ENCODE results near the gene SFSWAP. TPM values are rescaled to one million over a fixed set of nuclear protein-coding genes. Genes with fewer than 3 reads are reported as not detected.

SFSWAP gene
- total and polyA plus RNA-seq, 4 donors = 6.1 to 21.6 (median 10.1) TPM

- Histone ChIP-seq H3K36me3 (ENCODE audit: control insufficient read depth in 4 of 4, insufficient read depth in 3 of 4, low read depth in 1 of 4, low read length in 3 of 4) (peaks cover 8 to 57% (median 26%) of the 10 kb centered on the region in 4 donors), H3K4me3 (ENCODE audit: low read depth in 1 of 3, low read length in 3 of 3) (no peak overlapping the region), H3K9me3 (ENCODE audit: control insufficient read depth in 4 of 4, low read length in 3 of 4) (no peaks in the 10 kb centered on the region), H3K9ac (ENCODE audit: low read depth in 1 of 2, low read length in 2 of 2) (no peak overlapping the region), H3K27ac (ENCODE audit: low read depth in 1 of 2, low read length in 2 of 2) (no peak overlapping the region), H3K27me3 (ENCODE audit: control insufficient read depth in 4 of 4, insufficient read depth in 4 of 4, low read length in 3 of 4) (no peaks in the 10 kb centered on the region), H3K4me1 (ENCODE audit: control insufficient read depth in 4 of 4, insufficient read depth in 4 of 4, low read length in 3 of 4) (no peaks in the 10 kb centered on the region)
- TF ChIP-seq FOXA1 (IDR thresholded peaks at IDR 0.05) = no peak
- TF ChIP-seq ZBTB33 (IDR thresholded peaks at IDR 0.05) = no peak
- no peak for TF ChIP-seq EGR1 (IDR thresholded peaks at IDR 0.05; ENCODE audit: low read depth in 2 of 2)
- TF ChIP-seq REST (IDR thresholded peaks at IDR 0.05) = no peak
- TF ChIP-seq ATF3 (IDR thresholded peaks at IDR 0.05) = no peak
- TF ChIP-seq FOXA2 (IDR thresholded peaks at IDR 0.05) = no peak
- no peak for TF ChIP-seq HNF4A (conservative IDR thresholded peaks at IDR 0.05)
- WGBS = 95% methylated on average over 10 of the region's 10 CpGs
- DNase-seq (ENCODE audit: low spot score) = no peak
These were observed 83.7 kb downstream of the SFSWAP start for GRCh38 chr12:131794573-131794972.

- Histone ChIP-seq H3K9ac (ENCODE audit: low read depth in 1 of 2, low read length in 2 of 2) (no peak overlapping the region), H3K36me3 (ENCODE audit: control insufficient read depth in 4 of 4, insufficient read depth in 3 of 4, low read depth in 1 of 4, low read length in 3 of 4) (peaks cover 11 to 57% (median 24%) of the 10 kb centered on the region in 4 donors), H3K4me3 (ENCODE audit: low read depth in 1 of 3, low read length in 3 of 3) (no peak overlapping the region), H3K9me3 (ENCODE audit: control insufficient read depth in 4 of 4, low read length in 3 of 4) (no peaks in the 10 kb centered on the region), H3K27ac (ENCODE audit: low read depth in 1 of 2, low read length in 2 of 2) (no peak overlapping the region), H3K4me1 (ENCODE audit: control insufficient read depth in 4 of 4, insufficient read depth in 4 of 4, low read length in 3 of 4) (no peaks in the 10 kb centered on the region), H3K27me3 (ENCODE audit: control insufficient read depth in 4 of 4, insufficient read depth in 4 of 4, low read length in 3 of 4) (no peaks in the 10 kb centered on the region)
- no peak for TF ChIP-seq YY1 (IDR thresholded peaks at IDR 0.05)
- no peak for TF ChIP-seq RAD21 (IDR thresholded peaks at IDR 0.05)
- TF ChIP-seq SP1 (IDR thresholded peaks at IDR 0.05) = no peak
- no peak for TF ChIP-seq HNF4G (IDR thresholded peaks at IDR 0.05)
- no peak for TF ChIP-seq ZBTB33 (IDR thresholded peaks at IDR 0.05)
- no peak for TF ChIP-seq GABPA (IDR thresholded peaks at IDR 0.05 in 1 of 2, conservative IDR thresholded peaks at IDR 0.05 in 1 of 2)
- TF ChIP-seq NR2F2 (IDR thresholded peaks at IDR 0.05) = no peak
- TF ChIP-seq FOXA2 (IDR thresholded peaks at IDR 0.05) = no peak
- TF ChIP-seq MAX (IDR thresholded peaks at IDR 0.05) = no peak
- no peak for TF ChIP-seq JUND (IDR thresholded peaks at IDR 0.05)
- no peak for TF ChIP-seq REST (IDR thresholded peaks at IDR 0.05)
- TF ChIP-seq ATF3 (IDR thresholded peaks at IDR 0.05) = no peak
- no peak for TF ChIP-seq TAF1 (conservative IDR thresholded peaks at IDR 0.05)
- no peak for TF ChIP-seq HNF4A (conservative IDR thresholded peaks at IDR 0.05)
- no peak for TF ChIP-seq CTCF (IDR thresholded peaks at IDR 0.05; ENCODE audit: low read depth, low read length, missing input control)
- no peak for TF ChIP-seq EGR1 (IDR thresholded peaks at IDR 0.05; ENCODE audit: low read depth in 2 of 2)
- TF ChIP-seq RXRA (IDR thresholded peaks at IDR 0.05) = no peak
- WGBS = 95% methylated on average over 14 of the region's 14 CpGs
- DNase-seq (ENCODE audit: low spot score) = no peak
These were observed 84.2 kb downstream of the SFSWAP start for GRCh38 chr12:131795064-131795463.
